H9 (cell line): Measurements from ENCODE around the gene ZNF354C. TPM values are rescaled to one million over a fixed set of nuclear protein-coding genes. Genes with fewer than 3 reads are reported as not detected.

Experiments used
- DNase-seq: peaks from one replicate; pipeline ENCODE4 v3.0.0-alpha.2; 2017
- H2AFZ ChIP-seq: one replicate; pipeline ENCODE4 v1.6.1; 2013; ENCODE audit warnings: mild to moderate bottlenecking, low read length, control low read depth, moderate library complexity
- H2AK5ac ChIP-seq: 2 replicates; pipeline ENCODE4 v1.6.1; 2013; ENCODE audit warnings: low read length, control low read depth, mixed read lengths; ENCODE audit not compliant: insufficient read length
- H2BK120ac ChIP-seq: one replicate; pipeline ENCODE4 v1.6.1; 2013; ENCODE audit warnings: low read depth, mild to moderate bottlenecking, low read length, control low read depth, inconsistent platforms; ENCODE audit not compliant: poor library complexity, severe bottlenecking
- H2BK12ac ChIP-seq: 2 replicates; pipeline ENCODE4 v1.6.1; 2013; ENCODE audit warnings: low read length, control low read depth, mixed read lengths, low read depth; ENCODE audit not compliant: insufficient read length
- H2BK15ac ChIP-seq: 2 replicates; pipeline ENCODE4 v1.6.1; 2013; ENCODE audit warnings: low read depth, low read length, control low read depth
- H2BK20ac ChIP-seq: one replicate; pipeline ENCODE4 v1.6.1; 2013; ENCODE audit warnings: low read depth, mild to moderate bottlenecking, low read length, control low read depth, inconsistent platforms; ENCODE audit not compliant: poor library complexity, severe bottlenecking
- H2BK5ac ChIP-seq: 2 replicates; pipeline ENCODE4 v1.6.1; 2013; ENCODE audit warnings: low read length, control low read depth, mixed read lengths; ENCODE audit not compliant: insufficient read length
- H3K14ac ChIP-seq: 2 replicates; pipeline ENCODE4 v1.6.1; 2013; ENCODE audit warnings: low read length, control low read depth; ENCODE audit not compliant: insufficient read depth
- H3K18ac ChIP-seq: 2 replicates; pipeline ENCODE4 v1.6.1; 2013; ENCODE audit warnings: low read depth, mild to moderate bottlenecking, mixed read lengths, low read length, control low read depth; ENCODE audit not compliant: insufficient read length
- H3K23ac ChIP-seq: 2 replicates; pipeline ENCODE4 v1.6.1; 2013; ENCODE audit warnings: low read length, control low read depth, mixed read lengths, low read depth; ENCODE audit not compliant: insufficient read length
- H3K23me2 ChIP-seq: 2 replicates; pipeline ENCODE4 v1.6.1; 2013; ENCODE audit warnings: low read depth, mild to moderate bottlenecking, mixed read lengths, low read length, control low read depth; ENCODE audit not compliant: insufficient read length, poor library complexity, severe bottlenecking
- H3K27ac ChIP-seq: 2 replicates; pipeline ENCODE4 v1.5.1; 2013; ENCODE audit warnings: low read length, control low read depth, mixed read lengths, low read depth; ENCODE audit not compliant: insufficient read length
- H3K27me3 ChIP-seq: 2 replicates; pipeline ENCODE4 v1.6.1; 2013; ENCODE audit warnings: low read length, control low read depth, inconsistent platforms; ENCODE audit not compliant: insufficient read depth
- H3K4ac ChIP-seq: 2 replicates; pipeline ENCODE4 v1.6.1; 2013; ENCODE audit warnings: low read depth, mild to moderate bottlenecking, control low read depth, inconsistent platforms, low read length, moderate library complexity
- H3K4me1 ChIP-seq: 2 replicates; pipeline ENCODE4 v1.6.1; 2013; ENCODE audit warnings: low read length, control low read depth, inconsistent platforms; ENCODE audit not compliant: insufficient read depth
- H3K4me2 ChIP-seq: 2 replicates; pipeline ENCODE4 v1.6.1; 2013; ENCODE audit warnings: low read length, control low read depth, mixed read lengths; ENCODE audit not compliant: insufficient read length, insufficient read depth
- H3K56ac ChIP-seq: 2 replicates; pipeline ENCODE4 v1.6.1; 2013; ENCODE audit warnings: low read depth, mild to moderate bottlenecking, mixed read lengths, low read length, control low read depth; ENCODE audit not compliant: insufficient read length
- H3K79me1 ChIP-seq: 2 replicates; pipeline ENCODE4 v1.6.1; 2013; ENCODE audit warnings: low read depth, mild to moderate bottlenecking, moderate library complexity, low read length, control low read depth, inconsistent platforms; ENCODE audit not compliant: insufficient read depth, poor library complexity, severe bottlenecking
- H3K79me2 ChIP-seq: 2 replicates; pipeline ENCODE4 v1.6.1; 2013; ENCODE audit warnings: low read length, control low read depth, inconsistent platforms; ENCODE audit not compliant: insufficient read depth
- H3K9ac ChIP-seq: 2 replicates; pipeline ENCODE4 v1.6.1; 2013; ENCODE audit warnings: low read length, control low read depth, mixed read lengths; ENCODE audit not compliant: insufficient read length; ENCODE audit errors: extremely low read depth
- H3K9me3 ChIP-seq: one replicate; pipeline ENCODE4 v1.6.1; 2013; ENCODE audit warnings: low read depth, low read length, inconsistent platforms; ENCODE audit not compliant: control insufficient read depth
- H3T11ph ChIP-seq: one replicate; pipeline ENCODE4 v1.6.1; 2013; ENCODE audit warnings: mild to moderate bottlenecking, low read length, control low read depth, inconsistent platforms
- H4K20me1 ChIP-seq: one replicate; pipeline ENCODE4 v1.6.1; 2013; ENCODE audit not compliant: control insufficient read depth, insufficient read length, insufficient read depth
- H4K5ac ChIP-seq: 2 replicates; pipeline ENCODE4 v1.6.1; 2013; ENCODE audit warnings: low read depth, mild to moderate bottlenecking, mixed read lengths, low read length, control low read depth; ENCODE audit not compliant: insufficient read length
- H4K8ac ChIP-seq: replicated peaks from 2 replicates; pipeline ENCODE4 v1.6.1; 2013; ENCODE audit warnings: low read length, control low read depth, mixed read lengths, low read depth; ENCODE audit not compliant: insufficient read length
- H4K91ac ChIP-seq: 2 replicates; pipeline ENCODE4 v1.6.1; 2013; ENCODE audit warnings: low read depth, mild to moderate bottlenecking, moderate library complexity, mixed read lengths, low read length, control low read depth; ENCODE audit not compliant: insufficient read length
- H3K27ac Mint-ChIP-seq, 3 experiments: 2 replicates in 2 of 3; 3 replicates in 1 of 3; pipeline ENCODE4 v1.8.0; 2020 to 2021; ENCODE audit warnings: mixed read lengths in 3 of 3, mild to moderate bottlenecking in 1 of 3, moderate library complexity in 1 of 3
- H3K27me3 Mint-ChIP-seq: 2 replicates; pipeline ENCODE4 v1.8.0; 2021; ENCODE audit warnings: low read depth, mild to moderate bottlenecking, moderate library complexity, mixed read lengths
- H3K36me3 Mint-ChIP-seq, 3 experiments: 2 replicates in 2 of 3; 3 replicates in 1 of 3; pipeline ENCODE4 v1.8.0; 2020 to 2021; ENCODE audit warnings: low read depth in 3 of 3, mixed read lengths in 3 of 3; ENCODE audit not compliant: insufficient read depth in 1 of 3
- H3K4me1 Mint-ChIP-seq, 2 experiments: 2 replicates each; pipeline ENCODE4 v1.8.0; 2020; ENCODE audit warnings: mixed read lengths in 2 of 2
- H3K4me3 Mint-ChIP-seq, 2 experiments: 2 replicates in 1 of 2; 3 replicates in 1 of 2; pipeline ENCODE4 v1.8.0; 2020 to 2021; ENCODE audit warnings: mild to moderate bottlenecking in 2 of 2, mixed read lengths in 2 of 2, moderate library complexity in 1 of 2
- H3K9me3 Mint-ChIP-seq, 2 experiments: 2 replicates in 1 of 2; 3 replicates in 1 of 2; pipeline ENCODE4 v1.8.0; 2020; ENCODE audit warnings: mild to moderate bottlenecking in 2 of 2, mixed read lengths in 2 of 2, moderate library complexity in 1 of 2
- CTCF ChIP-seq: fragments of 200-600 bp; sonication (generic); conservative IDR thresholded peaks from 3 replicates; pipeline ENCODE4 v1.8.0; 2021; ENCODE audit warnings: antibody characterized with exemption, mild to moderate bottlenecking
- WGBS: extraction: QIAGEN DNeasy Blood & Tissue Kit; methylation state at CpG from one replicate; pipeline ENCODE4 v1.1.7; 2013; ENCODE audit warnings: missing lambda C conversion rate, low lambda C conversion rate, mixed read lengths; ENCODE audit not compliant: insufficient read length; ENCODE audit errors: extremely low coverage; 5-methylcytosine and 5-hydroxymethylcytosine counted together
- total RNA-seq: library from RNA; stranded (reverse); gene quantifications from 2 replicates; pipeline ENCODE4 v1.2.1, GENCODE V29; 2021

ZNF354C gene
- total RNA-seq, 1 experiment from 2014 or later: 5.4 TPM

GRCh38 chr5:179023528-179024189 is 36.5 kb upstream of the ZNF354C start, which contains the start of gene ZNF879:
Gene ZNF879 (plus strand): TSS chr5:179023804. CDS start chr5:179025005, 1,201 bp downstream.
- no peak within 1 kb of the TSS for H3K4ac ChIP-seq
- no peak within 1 kb of the TSS for H3T11ph ChIP-seq
- H3K18ac ChIP-seq: peak within 1 kb of the TSS; percentile 54
- Mint-ChIP-seq H3K9me3 (peaks cover 58 to 64% of the 10 kb centered on the region in 2 experiments), H3K27ac (peak within 1 kb of the TSS in 1 of 3 experiments; percentile 92; a peak in 2 of 7 replicates), H3K36me3 (peaks cover 35 to 36% (median 35%) of the 10 kb centered on the region in 3 experiments), H3K4me1 (peaks cover 4 to 7% of the 10 kb centered on the region in 2 experiments; a peak in 2 of 4 replicates), H3K4me3 (peak within 1 kb of the TSS; percentile 81 to 88), H3K27me3 (peaks cover 9% of the 10 kb centered on the region)
- peak within 1 kb of the TSS; percentile 84; the same call in 1 of the 2 replicates for H3K14ac ChIP-seq
- no peaks in the 10 kb centered on the region for H3K79me1 ChIP-seq
- H2BK12ac ChIP-seq: no peak within 1 kb of the TSS
- WGBS: no CpG with 5 or more reads among the region's 72 CpGs
- peak within 1 kb of the TSS; percentile 56 for H3K4me2 ChIP-seq
- no peak within 1 kb of the TSS for H4K5ac ChIP-seq
- DNase-seq: peak; percentile 97
- no peaks in the 10 kb centered on the region for H4K20me1 ChIP-seq
- H2BK20ac ChIP-seq: no peak within 1 kb of the TSS
- no peak within 1 kb of the TSS for H2BK5ac ChIP-seq
- H2BK15ac ChIP-seq: no peak within 1 kb of the TSS
- peaks cover 26% of the 10 kb centered on the region for H3K9me3 ChIP-seq
- no peak for TF ChIP-seq CTCF
- no peak within 1 kb of the TSS for H2AK5ac ChIP-seq
- H2BK120ac ChIP-seq: no peak within 1 kb of the TSS
- no peak within 1 kb of the TSS for H4K91ac ChIP-seq
- H3K79me2 ChIP-seq: no peaks in the 10 kb centered on the region
- H3K9ac ChIP-seq: no peak within 1 kb of the TSS
- H3K27me3 ChIP-seq: no peaks in the 10 kb centered on the region
- H3K4me1 ChIP-seq: no peaks in the 10 kb centered on the region
- H3K23ac ChIP-seq: no peak within 1 kb of the TSS
- H4K8ac ChIP-seq: no peak within 1 kb of the TSS
- peak within 1 kb of the TSS; percentile 50 for H2AFZ ChIP-seq
- no peak within 1 kb of the TSS for H3K56ac ChIP-seq
- peaks cover 3% of the 10 kb centered on the region for H3K23me2 ChIP-seq
- no peak within 1 kb of the TSS for H3K27ac ChIP-seq
